GM19025 (cell line): Measurements from ENCODE around the gene PARD3B.

Experiments used
- ATAC-seq: cut with Tn5 transposase; IDR thresholded peaks from one replicate; pipeline ENCODE4 v1.9.1; 2021; ENCODE audit warnings: mild to moderate bottlenecking, low read depth, moderate library complexity; ENCODE audit not compliant: unreplicated experiment

The PARD3B gene

DNA sequence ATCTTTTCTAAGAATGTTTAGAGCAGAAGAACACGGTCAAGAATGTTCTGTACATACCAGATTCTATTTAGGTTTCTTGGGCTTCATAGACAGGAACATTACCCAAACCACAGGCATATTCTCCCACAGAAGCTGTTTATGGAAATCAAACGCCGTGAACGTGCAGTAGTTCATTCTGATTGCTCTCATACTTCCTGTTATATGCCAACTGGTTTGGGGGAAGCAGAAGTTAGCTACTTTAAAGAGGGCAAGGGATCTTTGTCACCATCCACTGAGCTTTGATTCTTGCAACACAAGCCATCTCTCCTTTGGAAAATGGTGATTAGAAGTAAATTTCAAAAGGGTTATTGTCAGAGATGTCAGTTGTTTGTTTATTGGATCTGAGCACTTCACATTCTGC lies 954.8 kb downstream of the PARD3B start:
- no peak for ATAC-seq

DNA sequence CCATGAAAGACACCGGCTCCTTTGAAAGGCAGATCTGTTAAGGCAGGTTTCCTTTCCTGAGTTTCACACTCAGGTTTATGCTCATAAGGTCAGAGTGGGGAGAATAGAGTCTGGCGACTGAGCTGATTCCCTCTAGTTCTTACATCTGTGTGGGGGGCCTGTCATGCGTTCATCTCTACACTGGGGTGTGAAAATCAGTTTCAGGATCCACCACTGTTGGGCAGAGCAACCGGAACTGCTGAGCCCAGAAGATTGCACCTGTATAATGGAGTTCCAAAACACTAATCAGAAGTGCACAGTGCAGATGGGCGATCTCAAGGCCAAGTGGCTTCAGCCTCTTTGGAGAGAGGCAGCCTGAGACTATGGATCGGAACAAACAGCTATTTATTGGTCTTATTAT lies 955.7 kb downstream of the PARD3B start:
- ATAC-seq: no peak

DNA sequence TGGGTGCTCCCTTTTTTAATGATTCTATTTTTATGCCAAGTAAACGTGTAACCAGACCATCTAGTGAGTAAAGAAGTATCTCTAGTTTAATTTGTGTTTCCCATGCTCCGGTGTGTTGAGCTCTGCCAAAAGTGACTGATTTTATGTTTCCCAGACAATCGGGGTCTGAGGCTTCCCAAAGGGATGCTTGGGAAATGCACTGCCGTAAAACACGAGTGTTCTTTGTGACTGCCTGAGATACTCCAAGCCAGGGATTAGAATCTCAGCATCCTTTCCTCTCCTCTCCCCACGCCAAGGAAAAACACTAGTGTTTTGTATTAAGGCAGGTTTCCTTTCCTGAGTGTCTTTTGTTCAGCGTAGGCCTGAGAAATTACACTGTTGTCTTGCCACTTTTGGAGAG lies 956.6 kb downstream of the PARD3B start:
- ATAC-seq: no peak

DNA sequence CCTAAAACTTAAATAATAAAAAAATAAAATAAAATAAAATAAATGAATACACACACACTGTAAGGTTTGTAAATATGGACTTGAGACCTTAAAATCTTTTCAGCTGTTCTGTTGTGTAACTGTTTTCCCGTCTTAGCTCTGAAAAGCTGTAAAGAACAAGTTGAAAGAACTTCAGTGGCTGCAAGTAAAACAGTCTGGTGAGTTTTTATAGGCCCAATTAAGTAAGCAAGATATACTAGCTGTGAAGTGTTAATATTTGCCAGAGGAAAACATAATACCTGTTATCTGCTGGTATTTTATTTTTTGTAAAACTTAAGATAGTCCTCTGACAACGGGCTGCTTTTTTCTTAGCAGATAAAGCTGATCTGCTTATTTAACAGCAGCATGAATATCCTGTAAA lies 960.1 kb downstream of the PARD3B start:
- ATAC-seq: no peak

DNA sequence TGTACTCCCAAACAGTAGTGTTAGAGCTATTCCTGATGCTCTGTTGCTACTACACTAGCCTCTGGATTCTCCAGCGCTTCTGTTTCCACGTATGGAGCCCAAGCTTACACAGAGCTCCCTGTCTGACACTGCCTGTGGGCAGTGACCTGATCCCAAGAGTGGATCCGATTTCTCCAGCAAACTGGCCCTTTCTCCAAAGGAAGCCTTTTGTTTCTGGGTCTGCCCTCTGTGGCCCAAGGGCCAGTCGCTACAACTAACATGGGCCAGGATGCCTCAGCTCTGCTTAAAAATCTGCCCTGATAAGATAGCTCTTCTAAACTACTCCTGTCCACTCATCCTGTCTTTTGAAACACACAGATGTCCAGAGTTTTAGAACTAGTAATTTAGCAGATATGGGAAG lies 964.4 kb downstream of the PARD3B start:
- no peak for ATAC-seq

DNA sequence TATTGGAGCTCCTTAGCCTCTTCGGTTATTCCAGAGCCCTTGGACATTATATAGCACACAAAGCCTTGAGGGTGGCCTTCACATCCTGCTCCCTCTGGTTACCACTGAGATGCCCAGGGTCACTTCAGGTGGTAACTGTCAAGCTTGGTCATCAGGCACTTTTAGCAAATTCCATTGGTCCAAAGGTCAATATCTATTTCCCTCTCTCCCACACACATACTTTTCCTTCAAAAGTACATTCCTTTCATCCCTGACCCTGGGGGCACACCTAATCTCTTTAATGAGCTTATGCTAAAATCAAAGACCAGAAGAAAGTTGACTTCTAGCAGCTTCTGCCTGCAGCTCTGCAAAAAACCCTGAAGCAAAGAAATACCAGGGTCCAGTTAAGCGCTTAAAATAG lies 965.1 kb downstream of the PARD3B start:
- no peak for ATAC-seq

DNA sequence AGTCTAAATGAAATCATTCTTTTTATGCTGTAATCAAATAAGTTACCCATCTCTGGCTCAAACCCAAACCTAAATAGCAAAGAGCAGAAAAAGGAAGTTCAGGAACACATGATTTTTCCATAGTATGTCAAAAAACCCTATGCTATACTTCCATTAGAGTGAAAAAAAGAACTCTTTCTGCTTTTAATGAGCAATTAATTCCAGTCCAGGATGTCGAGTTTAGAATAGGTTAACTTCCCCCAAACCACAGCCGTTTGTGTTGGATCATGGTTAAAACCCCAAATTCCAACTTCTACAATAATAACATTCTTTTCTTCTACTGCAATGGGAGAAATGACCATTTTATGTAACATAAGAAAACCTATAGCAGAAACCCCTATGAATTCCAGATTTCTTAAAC lies 965.9 kb downstream of the PARD3B start:
- no peak for ATAC-seq

DNA sequence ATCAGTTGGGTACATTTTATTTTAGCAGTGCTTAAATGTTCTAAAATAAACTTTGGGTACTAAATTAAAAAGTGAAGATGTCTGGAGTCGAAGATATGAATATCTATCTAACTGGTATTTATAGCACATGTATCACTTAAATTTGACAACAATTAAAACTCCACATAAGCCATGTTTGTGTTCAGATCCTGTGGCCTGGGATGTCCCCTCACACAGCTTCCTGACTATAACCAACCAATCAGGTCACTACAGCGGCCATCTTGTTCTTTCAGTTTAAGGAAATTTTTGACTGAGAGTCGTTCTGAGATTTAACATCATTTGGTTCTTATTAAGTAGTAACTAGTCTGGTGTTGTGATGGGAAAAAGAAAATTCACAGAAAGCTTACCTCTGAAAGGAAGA lies 966.4 kb downstream of the PARD3B start:
- no peak for ATAC-seq

DNA sequence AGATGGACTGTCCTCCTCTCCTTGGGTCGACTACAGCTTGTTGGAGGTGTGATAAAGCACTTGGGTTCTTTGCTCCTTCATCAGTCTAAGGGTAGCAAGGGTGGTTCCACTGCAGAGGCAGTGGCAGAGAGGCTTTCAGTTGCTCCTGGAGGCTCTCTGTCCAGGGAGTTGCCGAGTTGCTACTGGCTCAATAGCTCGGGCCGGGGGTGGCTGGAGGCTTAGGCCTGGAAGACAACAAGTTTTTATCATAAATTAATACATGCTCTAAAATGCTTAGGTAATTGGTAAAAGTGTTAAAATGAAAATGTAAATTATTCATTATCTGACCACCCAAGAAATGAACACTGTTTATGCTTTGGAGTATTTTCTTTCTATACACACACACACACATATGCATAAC lies 975.0 kb downstream of the PARD3B start:
- ATAC-seq: no peak

DNA sequence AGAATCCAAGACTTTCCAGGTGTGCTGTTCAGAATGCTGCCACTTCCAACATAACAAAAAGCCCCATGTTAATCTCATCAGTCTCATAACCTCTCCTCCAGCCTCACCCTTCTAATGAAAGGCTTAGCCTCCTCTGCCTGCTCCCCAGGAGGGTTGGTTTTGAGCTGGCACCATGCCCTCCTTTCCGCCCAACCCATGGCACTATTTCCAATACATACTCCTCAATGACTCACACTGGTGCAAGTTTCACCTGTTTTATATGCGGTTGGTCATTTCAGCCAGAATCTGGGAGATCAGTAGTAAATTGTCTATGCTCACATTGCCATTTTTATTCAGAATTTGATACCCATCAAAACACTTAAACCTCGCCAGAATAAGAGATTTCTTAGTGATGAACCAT lies 979.4 kb downstream of the PARD3B start:
- no peak for ATAC-seq

DNA sequence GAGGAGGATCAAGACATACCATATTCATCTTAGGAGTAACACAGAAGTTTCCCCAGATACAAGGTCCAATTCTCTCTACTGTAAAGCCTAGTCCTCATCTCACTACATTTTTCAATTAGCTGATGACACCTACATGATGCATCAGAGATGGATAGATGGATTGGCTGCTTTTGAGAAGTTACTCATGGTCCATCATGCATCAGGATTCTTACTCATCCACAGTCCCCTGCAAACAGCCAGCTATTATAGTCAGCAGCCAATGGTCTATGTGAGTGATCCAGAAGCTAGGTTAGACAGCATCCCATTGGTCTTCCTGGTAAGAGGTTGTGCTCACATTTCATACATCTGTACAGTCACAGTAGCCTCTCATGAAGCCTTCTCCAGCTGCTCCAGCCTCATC lies 982.5 kb downstream of the PARD3B start:
- ATAC-seq: no peak

DNA sequence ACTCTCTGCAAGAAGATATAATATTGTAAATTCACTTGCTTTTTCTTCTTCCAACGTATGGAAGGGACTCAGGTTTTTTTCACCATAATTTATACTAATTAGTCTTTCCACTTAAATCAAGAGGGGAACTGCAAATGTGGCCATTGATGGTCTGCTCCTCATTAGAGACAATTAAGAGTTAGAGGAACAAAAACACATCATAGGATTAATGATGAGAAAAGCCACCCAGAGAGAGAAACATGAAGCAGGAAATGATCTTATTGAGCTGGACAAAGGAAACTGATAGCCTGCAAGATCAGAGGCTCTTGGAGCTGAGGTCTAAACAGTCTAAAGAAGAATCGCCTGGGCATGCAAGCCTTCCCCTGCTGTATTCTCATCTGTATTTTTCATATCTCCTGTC lies 985.8 kb downstream of the PARD3B start:
- ATAC-seq: no peak

DNA sequence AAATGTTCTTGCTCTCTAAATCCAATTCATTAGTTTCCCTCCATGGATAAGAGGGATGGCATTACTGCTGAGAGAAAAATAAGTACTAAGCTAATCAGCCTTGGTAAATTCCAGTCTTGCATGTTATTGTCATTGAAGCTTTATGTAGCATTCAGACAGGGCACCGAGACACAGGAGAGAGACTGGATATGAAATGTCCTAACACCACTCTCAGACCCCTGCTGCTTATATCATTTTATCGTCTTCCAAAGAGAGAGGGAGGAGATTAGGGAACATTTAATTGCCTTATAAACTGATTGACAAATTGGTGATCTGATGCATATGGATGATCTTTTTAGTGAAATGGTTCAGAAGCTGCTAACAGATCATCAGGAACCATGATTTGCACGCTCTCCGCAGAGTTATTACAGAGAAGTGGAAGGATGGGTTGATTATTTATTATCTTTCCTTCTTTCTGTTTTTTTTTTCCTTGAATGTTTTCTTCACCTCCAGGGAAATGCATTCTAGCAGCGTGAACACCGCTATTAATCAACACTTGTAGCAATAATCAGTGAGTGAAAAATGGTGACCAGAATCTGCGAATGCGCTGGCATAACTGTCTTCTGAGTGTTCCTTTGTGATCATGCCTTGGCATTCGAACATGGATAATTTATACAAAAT lies 986.3 kb downstream of the PARD3B start:
- no peak for ATAC-seq

DNA sequence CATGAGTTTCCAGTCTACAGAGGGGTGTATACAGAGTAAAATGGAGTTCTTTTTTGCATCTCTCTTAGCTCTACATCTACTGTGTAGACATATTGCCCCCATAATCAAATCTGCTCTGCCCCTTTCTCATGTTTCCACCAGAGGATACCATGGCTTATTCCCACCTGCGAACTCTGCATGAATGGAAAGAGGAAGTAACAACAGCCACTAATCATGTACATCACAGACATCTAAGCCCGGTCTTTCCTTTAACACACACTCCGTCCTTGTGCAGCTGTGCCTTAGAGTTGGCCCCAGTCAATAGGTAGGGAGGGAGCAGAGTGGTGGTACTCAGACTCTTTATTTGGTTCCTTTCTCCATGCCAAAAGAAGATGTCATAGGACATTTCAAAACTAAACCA lies 989.7 kb downstream of the PARD3B start:
- ATAC-seq: no peak

DNA sequence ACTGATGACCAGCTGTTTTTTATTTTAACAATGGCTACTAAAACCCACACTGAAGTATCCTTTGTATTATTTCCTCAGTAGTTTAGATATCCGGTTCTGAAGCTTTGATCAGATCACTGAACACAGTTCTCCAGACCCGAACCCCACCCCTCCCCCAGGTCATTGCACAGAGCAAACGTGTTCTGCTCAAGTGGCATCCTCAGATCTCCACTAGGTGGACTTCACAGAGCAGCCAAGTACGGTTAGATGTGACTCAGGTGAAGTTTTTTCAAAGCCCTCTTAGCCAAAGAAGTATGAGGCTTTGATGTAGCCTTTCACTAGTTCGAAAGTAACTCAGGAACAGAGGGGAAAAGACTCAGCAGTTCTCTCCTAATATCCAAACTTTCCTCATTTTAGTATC lies 994.3 kb downstream of the PARD3B start:
- ATAC-seq: no peak

DNA sequence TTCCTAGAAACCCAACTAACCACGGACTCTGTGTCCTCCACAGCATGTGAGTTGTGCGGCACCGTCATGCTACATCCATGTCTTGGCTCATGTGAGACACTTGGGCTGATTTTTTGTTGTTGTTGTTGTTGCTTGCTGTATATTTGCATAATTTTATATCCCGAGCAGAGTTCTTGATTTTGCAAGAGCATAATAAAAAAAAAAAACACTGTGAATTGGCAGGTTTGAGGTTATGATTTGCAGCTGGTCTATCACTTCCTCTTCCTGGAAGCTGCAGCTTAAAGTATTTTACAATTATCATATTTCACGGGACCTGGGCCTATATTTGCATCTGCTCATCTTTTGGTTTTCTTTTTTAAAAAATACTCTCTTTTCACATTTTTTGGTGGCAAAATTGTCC lies 994.8 kb downstream of the PARD3B start:
- ATAC-seq: no peak

DNA sequence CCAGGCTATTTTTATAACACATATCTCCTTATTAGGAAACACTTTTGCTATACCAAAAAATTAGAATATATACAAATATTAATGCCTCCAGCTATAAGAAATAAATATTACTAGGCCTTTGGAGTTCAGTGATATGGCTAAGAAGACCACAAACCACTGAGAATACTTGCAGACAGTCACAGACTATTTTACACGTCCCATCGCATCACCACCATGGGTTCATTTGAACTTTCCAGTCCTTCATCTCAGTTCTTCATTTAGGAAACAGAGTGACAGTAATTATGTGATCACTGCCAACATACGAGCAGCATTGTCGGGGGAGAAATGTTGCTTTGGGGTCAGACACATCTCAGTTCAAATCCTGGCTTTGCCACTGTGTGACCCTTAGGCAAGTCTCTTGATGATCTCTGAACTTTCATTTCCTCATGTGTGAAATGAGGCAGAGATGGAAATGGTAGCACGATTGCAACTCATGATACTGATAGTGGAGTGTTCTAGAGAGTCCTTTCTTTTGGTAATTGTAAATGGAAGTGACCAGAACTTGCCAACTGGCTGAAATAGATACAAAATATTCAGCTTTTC lies 998.1 kb downstream of the PARD3B start:
- ATAC-seq: no peak

DNA sequence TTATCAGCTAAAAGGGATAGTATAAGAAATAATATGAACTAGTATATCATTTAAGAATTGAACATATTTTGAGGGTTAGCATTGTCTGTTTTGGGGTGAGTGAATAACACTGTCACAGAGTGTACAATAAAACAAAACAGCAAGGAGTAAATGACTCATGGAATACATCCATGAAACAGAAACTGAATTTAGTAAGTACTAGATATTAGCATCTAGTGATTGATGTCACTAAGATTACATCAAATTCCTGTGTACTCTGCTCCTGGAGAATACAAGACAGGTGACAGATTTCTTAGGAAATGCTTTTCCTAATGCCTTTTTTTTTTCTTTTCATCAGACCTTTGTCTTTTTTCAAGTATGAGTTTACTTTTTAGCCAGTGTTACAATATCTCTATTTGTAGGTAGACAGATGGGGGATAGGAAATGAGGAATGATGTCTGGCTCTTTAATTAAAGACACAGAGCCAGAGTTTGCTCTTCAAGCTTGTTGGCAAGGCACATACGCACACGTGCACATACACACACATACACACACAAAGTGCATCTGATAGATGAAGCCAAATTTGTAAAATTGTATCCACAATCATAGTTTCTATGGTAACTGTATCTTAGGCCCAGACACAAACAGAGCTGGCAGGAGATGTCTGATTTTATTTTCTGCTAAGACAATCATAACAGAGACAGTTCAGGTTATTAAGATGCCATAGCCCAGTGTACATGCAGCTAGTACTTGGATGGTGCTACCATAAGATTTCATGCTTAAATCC lies 998.8 kb downstream of the PARD3B start:
- ATAC-seq: no peak

DNA sequence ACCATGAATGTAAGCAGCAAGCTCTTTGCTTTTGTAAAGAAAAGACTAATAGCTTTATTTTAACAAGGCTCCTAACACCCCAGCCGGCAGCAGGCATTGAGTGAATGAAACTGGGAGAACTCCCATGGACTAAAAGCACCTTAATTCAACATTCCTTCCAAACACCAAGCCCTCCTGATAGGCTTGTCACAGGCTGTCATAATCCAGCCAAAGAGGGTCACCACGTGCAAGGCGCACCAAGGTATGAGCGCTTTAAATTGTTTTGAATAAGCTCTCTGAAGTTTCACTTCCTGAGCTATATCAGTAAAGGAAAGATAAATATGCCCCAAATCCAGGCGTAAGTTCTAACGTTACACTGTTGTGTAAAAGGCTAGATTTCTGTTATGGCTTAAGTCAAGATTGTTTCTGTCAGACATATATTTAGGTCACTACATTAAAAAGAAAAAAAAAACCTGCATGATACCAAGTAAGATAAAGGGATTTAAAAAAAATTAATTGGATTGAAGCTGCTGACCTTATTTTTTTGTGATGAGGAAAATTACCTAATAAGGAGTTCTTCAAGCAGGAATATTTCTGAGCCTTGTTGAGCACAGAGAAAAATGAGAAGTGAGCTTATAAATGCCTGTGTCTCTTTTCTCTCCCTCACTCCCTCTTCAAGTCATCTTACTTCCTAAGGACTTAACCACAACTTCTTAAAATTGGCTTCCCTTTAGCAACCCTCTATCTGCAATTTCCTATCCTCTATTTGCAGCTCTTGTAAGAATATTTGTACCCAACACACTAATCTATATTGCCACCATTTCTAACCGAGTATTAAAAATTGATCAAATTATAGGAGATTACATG lies 1000.9 kb downstream of the PARD3B start:
- no peak for ATAC-seq

DNA sequence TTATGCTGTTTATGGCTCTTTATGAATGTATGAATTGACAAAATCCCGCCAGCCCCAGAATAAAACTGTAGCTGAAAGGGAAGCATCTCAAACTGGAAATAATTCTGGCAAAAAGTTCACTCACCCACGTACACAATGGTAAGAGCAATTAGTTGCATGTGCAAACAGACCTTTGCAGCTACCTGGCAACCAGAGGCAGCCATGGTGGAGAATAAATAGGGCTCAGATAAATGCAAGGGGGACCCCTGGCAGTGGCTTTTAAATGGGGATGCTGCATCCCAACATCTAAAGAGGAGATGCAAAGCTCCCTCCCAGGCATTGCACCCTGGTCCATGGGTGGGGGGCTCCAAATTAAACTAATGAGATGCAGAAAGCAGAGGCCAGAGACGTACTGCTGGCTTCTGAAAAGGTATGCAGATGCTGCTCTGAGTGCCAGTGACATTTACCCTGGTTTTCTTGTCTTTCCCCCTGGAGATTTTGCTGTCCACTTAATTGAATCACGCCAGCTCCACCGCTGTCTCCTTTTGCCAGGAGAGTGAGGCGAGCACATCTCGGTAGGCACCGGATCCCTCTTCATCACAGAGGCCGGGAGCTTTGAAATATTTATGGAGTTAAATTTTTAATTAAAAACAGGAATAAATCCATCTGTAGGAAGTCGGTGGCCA lies 1010.4 kb downstream of the PARD3B start:
- no peak for ATAC-seq

DNA sequence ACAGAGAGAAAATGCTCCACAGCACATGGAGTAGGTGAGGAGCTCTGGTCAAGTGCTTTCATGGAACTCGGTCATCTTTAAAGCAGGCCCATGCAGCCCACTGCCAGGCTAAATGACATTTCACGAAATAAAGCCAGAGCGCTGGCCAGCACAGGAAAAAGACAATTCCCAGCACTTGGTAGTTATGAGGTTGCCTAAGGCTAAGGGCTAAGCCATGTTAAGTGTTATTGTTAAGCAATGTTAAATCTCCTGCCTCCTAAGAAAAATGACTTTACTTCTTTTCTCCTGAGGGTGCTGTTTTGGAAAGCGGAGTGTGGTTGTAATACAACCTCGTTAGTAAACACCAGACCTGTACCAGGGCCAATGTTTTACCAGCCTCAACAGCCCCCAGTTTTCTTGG lies 1011.1 kb downstream of the PARD3B start:
- ATAC-seq: no peak
